Activated CD8-positive, alpha-beta memory T cell treated with anti-CD3 and anti-CD28 coated beads, Interleukin-2, amount 10 ng/mL, durations not matched to agents 7 days and 5 days (primary cell): ENCODE measurements around the gene CEP350. TPM values are rescaled to one million over a fixed set of nuclear protein-coding genes. Genes with fewer than 3 reads are reported as not detected.

Experiments used
- ATAC-seq: fragments of 150-1000 bp; cut with Tn5 transposase; one replicate; pipeline ENCODE4 v1.10.0; 2021; ENCODE audit warnings: moderate library complexity
- CTCF ChIA-PET: fragments of 350-600 bp; sonication (Branson Sonifier 250); formaldehyde crosslinking; loops from one replicate; lab custom pipeline; 2021; ENCODE audit warnings: antibody characterized with exemption; lab: Charles Lee
- DNase-seq: peaks from one replicate; pipeline ENCODE4 v3.0.0-alpha.2; 2020
- H3K27ac Mint-ChIP-seq: one replicate; pipeline ENCODE4 v1.8.0; 2021; ENCODE audit warnings: mild to moderate bottlenecking, mixed read lengths
- H3K27me3 Mint-ChIP-seq: one replicate; pipeline ENCODE4 v1.8.0; 2021; ENCODE audit warnings: mixed read lengths
- H3K36me3 Mint-ChIP-seq: one replicate; pipeline ENCODE4 v1.8.0; 2021; ENCODE audit warnings: mild to moderate bottlenecking, mixed read lengths
- H3K4me1 Mint-ChIP-seq: one replicate; pipeline ENCODE4 v1.8.0; 2021; ENCODE audit warnings: mixed read lengths
- H3K4me3 Mint-ChIP-seq: one replicate; pipeline ENCODE4 v1.8.0; 2021; ENCODE audit warnings: mild to moderate bottlenecking, moderate library complexity, mixed read lengths
- H3K9me3 Mint-ChIP-seq: one replicate; pipeline ENCODE4 v1.8.0; 2022; ENCODE audit warnings: low read depth, mixed read lengths
- total RNA-seq, 2 experiments: library from RNA; stranded (reverse); gene quantifications; one replicate each; pipeline ENCODE4 v1.2.3, GENCODE V29; 2021

CEP350 gene
- total RNA-seq, 2 experiments from 2014 or later = 50.7 to 61.7 TPM

DNA sequence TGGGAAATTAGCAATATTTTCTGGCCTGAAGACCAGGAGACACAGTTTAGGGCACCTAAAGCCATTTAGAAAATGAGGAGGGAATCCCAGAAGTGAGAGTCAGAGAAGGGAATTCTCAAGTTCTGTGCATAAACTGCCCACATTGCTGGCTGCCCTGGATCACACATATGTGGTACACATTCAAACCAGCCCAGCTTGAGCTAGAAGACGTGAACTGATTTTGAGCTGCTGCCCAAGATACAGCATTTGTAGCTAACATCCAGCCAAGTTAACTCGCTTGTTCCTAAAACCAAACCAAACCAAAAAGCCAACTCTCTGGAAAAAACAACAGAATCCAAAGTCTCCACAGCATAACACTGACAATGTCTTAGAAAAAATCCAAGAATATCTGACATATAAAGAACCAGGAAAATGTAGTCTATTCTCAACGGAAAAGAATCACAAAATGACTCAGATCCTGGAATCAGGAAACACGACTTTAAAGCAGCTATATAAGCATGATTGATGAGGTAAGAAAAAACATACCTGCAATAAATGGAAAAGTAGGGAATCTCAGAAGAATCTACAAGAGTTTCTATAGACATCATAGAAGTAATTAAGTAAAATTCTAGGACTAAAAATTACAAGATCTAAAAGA lies 181.8 kb downstream of the CEP350 start:
- Mint-ChIP-seq H3K27ac (no peak overlapping the region), H3K27me3 (peaks cover 27% of the 10 kb centered on the region), H3K9me3 (no peaks in the 10 kb centered on the region), H3K4me1 (peaks cover 6% of the 10 kb centered on the region), H3K4me3 (no peak overlapping the region), H3K36me3 (no peaks in the 10 kb centered on the region)
- no peak for ATAC-seq
- CTCF ChIA-PET = interaction anchor here (1.1 to 1.3 kb wide), 2 partner anchors 9 to 26 kb away, joined by 3 to 5 read pairs; no protein-coding TSS in a partner anchor
- DNase-seq = no peak

DNA sequence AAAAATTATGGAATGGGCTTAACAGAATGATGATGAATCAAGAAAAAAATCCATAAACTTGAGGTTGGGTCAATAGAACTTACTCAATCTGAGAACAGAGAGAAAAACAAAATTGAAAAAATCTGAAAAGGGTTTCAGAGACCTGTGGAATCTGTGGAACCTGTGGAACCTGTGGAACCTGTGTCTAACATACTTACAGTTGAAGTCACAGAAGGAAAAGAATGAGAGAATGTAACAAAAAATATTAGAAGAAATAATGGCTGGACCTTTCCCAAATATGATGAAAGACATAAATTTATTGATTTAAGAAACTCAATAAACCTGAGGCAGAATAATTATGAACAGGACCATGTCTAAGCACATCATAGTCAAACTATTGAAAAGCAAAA lies 182.4 kb downstream of the CEP350 start:
- CTCF ChIA-PET = interaction anchor here (1.3 kb wide), 1 partner anchor 8 kb away, joined by 5 read pairs; no protein-coding TSS in a partner anchor
- peaks cover under 1% of the 10 kb centered on the region for H3K4me1 Mint-ChIP-seq
- H3K27ac Mint-ChIP-seq = no peak overlapping the region

DNA sequence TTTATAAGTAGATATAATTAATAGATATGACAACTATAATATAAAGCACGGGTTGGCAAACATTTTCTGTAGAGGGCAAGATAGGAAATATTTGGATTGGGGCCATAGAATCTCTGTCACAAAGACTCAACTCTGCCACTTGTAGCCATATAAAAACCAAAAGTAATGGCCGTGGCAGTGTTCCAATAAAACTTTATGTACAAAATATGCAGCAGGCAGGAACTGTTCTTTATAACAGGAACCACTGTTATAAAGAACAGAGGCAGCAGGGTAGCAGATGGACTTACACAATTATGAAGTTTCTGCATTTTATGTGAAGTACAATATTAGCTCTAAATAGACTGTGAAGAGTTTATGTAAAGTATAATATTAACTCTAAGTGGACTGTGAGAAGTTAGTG lies 183.2 kb downstream of the CEP350 start:
- CTCF ChIA-PET = no interaction called here
- Mint-ChIP-seq H3K27ac (no peak overlapping the region), H3K27me3 (peaks cover 27% of the 10 kb centered on the region), H3K4me1 (no peaks in the 10 kb centered on the region), H3K36me3 (no peaks in the 10 kb centered on the region), H3K4me3 (no peak overlapping the region), H3K9me3 (no peaks in the 10 kb centered on the region)
- DNase-seq (no peak), ATAC-seq (no peak)

More for the DNA sequence above, 182.4 kb downstream of the CEP350 start:
- no peak overlapping the region for H3K4me3 Mint-ChIP-seq
- H3K36me3 Mint-ChIP-seq = no peaks in the 10 kb centered on the region
- H3K27me3 Mint-ChIP-seq = peaks cover 28% of the 10 kb centered on the region
- no peaks in the 10 kb centered on the region for H3K9me3 Mint-ChIP-seq
- DNase-seq = no peak
- ATAC-seq = no peak

DNA sequence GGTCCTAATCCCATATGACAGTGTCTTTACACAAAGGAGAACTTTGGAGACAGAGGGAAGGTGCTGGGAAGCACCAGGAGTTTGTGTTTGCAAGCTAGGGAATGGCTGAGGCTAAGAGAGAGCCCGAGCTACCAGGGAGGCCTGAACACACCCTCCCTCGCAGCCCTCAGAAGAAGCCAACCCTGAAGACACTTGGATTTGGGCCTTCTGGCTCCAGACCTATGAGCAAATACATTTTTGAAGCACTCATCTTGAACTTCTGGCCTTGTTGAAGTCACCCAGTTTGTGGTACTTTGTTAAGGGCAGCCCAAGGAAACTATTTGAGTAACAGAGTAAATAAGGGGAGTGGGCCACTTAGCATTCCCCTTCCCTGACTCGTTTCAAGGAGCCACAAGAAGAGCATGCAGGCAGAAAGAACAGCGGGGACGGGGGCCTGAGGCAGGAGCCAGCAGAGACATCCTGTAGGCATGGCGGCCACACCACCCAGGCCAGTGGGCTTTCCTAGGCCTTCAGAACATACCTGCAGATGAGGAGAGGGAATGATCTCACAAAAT lies 186.8 kb downstream of the CEP350 start:
- CTCF ChIA-PET = no interaction called here
- Mint-ChIP-seq H3K4me3 (no peak overlapping the region), H3K27me3 (peaks cover 15% of the 10 kb centered on the region), H3K9me3 (no peaks in the 10 kb centered on the region), H3K27ac (no peak overlapping the region), H3K36me3 (no peaks in the 10 kb centered on the region), H3K4me1 (no peaks in the 10 kb centered on the region)
- no peak for DNase-seq
- ATAC-seq = no peak

DNA sequence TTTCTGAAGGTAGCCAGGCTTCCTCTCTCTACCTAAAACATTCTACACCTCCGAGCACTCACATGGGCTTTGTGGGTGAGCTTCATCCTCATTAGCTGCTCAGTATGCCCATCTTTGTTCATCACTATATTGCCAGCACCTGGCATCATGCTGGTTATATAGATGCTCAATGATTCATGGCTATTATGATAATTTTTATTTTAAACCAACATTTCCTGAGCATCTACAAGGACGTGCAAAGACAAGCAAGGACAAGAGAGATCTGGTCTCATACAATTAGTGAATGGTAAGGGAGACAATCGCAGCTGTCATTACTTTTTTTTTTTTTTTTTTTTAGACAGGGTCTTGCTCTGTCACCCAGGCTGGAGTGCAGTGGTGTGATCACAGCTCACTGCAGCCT lies 188.7 kb downstream of the CEP350 start:
- CTCF ChIA-PET = no interaction called here
- Mint-ChIP-seq H3K4me3 (no peak overlapping the region), H3K4me1 (no peaks in the 10 kb centered on the region), H3K27ac (no peak overlapping the region), H3K9me3 (no peaks in the 10 kb centered on the region), H3K27me3 (peaks cover 4% of the 10 kb centered on the region), H3K36me3 (no peaks in the 10 kb centered on the region)
- no peak for DNase-seq
- ATAC-seq = no peak

DNA sequence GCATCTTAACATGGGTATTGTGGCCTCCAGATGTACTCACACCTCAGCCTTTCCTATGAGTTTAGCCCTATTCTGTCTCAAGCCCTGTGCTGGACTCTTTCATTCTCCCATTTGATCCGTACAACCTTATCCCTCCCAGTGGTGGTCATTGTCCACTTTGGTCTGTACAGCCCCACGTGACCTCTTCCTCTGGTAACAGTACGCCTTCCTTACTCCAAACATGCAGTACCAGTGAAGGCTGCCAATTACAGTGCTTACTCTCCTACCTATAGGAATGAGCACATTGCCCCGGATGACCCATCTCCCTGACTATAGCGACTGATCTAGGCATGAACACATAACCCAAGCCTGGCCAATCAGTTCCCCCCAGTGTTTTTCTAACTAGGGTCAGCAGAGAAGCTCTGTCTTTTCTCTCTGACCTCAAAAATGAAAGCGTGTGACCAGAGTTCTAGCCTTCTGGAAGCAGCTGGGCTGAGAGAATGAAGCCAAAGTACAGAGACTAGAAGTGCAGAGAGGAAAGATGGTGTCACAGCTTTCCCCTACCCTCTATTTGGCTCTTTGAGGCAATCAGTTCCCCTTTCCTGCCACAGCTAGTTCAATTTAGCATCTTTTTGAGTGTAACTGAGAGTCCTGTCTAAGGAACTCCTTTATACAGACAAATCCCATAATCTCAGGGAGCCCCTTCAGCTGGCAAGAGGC lies 190.2 kb downstream of the CEP350 start:
- no peaks in the 10 kb centered on the region for H3K9me3 Mint-ChIP-seq
- ATAC-seq (no peak), DNase-seq (no peak)
- no peak overlapping the region for H3K4me3 Mint-ChIP-seq
- peaks cover 4% of the 10 kb centered on the region for H3K27me3 Mint-ChIP-seq
- H3K36me3 Mint-ChIP-seq = no peaks in the 10 kb centered on the region
- H3K27ac Mint-ChIP-seq = no peak overlapping the region
- CTCF ChIA-PET = interaction anchor here (1.2 to 1.8 kb wide), 3 partner anchors 9 to 276 kb away, joined by 3 to 5 read pairs (median 5); no protein-coding TSS in a partner anchor
- no peaks in the 10 kb centered on the region for H3K4me1 Mint-ChIP-seq

DNA sequence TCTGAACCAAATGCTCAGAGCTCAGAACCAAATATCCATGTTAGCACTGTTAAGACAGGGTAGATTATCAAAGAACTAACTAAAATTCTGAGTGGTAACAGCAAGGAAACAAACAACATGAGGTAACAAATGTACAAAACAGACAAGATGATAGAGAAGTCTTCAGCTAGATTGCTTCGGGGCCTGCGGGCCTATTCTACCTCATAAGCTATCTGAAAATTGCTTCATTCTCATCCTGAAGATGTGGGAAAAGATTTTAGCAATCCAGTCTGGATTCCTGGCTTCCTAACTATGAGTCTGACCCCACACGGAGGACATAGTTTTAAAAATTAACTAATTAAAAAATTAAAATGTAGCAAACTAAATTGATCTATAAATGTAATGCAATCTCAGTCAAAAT lies 190.8 kb downstream of the CEP350 start:
- Mint-ChIP-seq H3K27ac (no peak overlapping the region), H3K4me1 (no peaks in the 10 kb centered on the region), H3K9me3 (no peaks in the 10 kb centered on the region), H3K27me3 (peaks cover 4% of the 10 kb centered on the region), H3K36me3 (no peaks in the 10 kb centered on the region), H3K4me3 (no peak overlapping the region)
- no peak for DNase-seq
- ATAC-seq = no peak
- CTCF ChIA-PET = interaction anchor here (0.6 to 1.8 kb wide), 4 partner anchors 9 to 1792 kb away, joined by 3 to 5 read pairs (median 4); no protein-coding TSS in a partner anchor

DNA sequence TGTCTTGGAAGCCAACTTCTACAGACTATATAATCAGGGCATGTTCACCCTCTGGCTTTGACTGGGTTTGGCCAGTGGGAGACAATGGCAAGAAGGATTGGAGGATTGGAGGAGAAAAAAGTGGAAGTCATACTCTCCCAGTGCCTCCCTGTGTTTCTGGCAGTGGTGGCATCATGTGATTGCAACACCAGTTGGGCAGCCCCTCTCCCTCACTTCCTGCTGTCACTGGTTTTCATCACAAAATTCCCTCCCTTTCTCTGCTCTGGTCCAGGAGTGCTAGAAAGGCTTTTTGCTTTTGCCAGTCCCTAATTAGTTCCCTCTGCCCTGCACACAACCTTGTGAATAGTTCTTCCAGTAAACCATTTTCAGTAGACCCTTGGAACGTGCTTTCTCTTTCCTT lies 196.4 kb downstream of the CEP350 start:
- ATAC-seq (no peak), DNase-seq (no peak)
- CTCF ChIA-PET = no interaction called here
- Mint-ChIP-seq H3K36me3 (no peaks in the 10 kb centered on the region), H3K27ac (no peak overlapping the region), H3K4me1 (peaks cover 18% of the 10 kb centered on the region), H3K27me3 (no peaks in the 10 kb centered on the region), H3K4me3 (no peak overlapping the region), H3K9me3 (no peaks in the 10 kb centered on the region)

DNA sequence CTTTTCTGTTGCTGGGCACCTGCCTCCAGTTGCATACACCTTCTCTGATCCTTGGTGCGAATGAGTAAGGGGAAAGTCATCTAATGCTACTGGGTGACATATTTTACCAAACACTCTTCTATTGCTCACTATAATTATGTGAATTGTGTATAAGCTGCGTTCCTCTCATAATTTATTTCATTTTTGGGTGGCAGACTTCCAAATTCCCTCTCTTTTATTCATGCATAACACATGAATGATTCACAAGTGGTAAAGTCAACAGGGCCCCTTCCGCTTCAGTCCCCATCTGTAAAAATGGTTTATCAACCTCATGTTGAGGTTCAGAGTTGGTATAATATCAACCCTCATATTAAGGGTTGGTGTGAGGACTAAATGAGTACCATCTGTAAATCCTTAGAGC lies 196.9 kb downstream of the CEP350 start:
- H3K27me3 Mint-ChIP-seq = no peaks in the 10 kb centered on the region
- H3K4me3 Mint-ChIP-seq = no peak overlapping the region
- CTCF ChIA-PET = no interaction called here
- H3K9me3 Mint-ChIP-seq = no peaks in the 10 kb centered on the region
- peaks cover 22% of the 10 kb centered on the region for H3K4me1 Mint-ChIP-seq
- no peak for ATAC-seq
- no peak for DNase-seq
- H3K27ac Mint-ChIP-seq = no peak overlapping the region
- no peaks in the 10 kb centered on the region for H3K36me3 Mint-ChIP-seq

DNA sequence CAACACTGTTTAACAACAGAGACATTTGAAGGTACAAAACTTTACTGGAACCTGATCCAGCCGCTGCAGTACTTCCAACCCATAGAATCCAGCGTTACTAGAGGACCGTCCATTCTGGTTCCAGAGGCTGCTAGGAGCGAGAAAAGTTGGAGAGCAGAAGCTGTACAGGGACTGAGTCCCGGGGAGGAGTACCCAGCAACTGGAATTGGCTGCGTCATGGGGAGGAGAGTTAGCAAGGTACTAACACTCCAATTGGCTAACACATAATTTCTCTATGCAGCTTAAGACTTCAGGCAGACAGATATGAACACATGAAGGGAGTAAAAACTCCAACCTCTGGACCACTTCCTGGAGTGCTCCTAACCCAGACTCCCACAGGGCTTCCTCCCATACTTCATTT lies 198.0 kb downstream of the CEP350 start:
- Mint-ChIP-seq H3K27ac (no peak overlapping the region), H3K4me1 (peaks cover 24% of the 10 kb centered on the region), H3K27me3 (no peaks in the 10 kb centered on the region), H3K36me3 (no peaks in the 10 kb centered on the region), H3K9me3 (no peaks in the 10 kb centered on the region), H3K4me3 (no peak overlapping the region)
- ATAC-seq (no peak), DNase-seq (peak; percentile 37)
- CTCF ChIA-PET = interaction anchor here (1.5 kb wide), 1 partner anchor 26 kb away, joined by 5 read pairs; no protein-coding TSS in a partner anchor

DNA sequence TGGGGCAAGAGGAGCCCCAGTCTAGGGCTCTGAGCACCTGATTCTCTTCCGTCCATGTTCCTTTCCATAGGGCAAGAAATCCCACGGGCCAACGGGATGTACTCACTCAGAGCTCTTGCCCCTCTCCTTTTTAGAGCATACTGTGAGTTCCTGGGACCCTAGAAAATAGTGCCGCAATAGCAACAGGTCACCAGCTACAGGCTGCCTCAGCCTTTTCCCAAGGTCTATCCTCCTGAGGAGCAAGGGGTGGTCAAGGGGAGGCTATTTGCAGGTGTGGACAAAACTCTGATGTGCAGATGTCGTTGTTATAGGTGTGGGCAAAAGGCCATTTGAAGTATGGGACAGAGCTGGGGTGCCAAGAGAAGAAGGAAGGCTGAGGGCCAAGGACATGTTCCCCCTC lies 198.4 kb downstream of the CEP350 start:
- Mint-ChIP-seq H3K4me3 (peak overlapping the region; percentile 86), H3K4me1 (peaks cover 24% of the 10 kb centered on the region), H3K27ac (no peak overlapping the region), H3K9me3 (no peaks in the 10 kb centered on the region), H3K36me3 (no peaks in the 10 kb centered on the region), H3K27me3 (no peaks in the 10 kb centered on the region)
- no peak for ATAC-seq
- no peak for DNase-seq
- CTCF ChIA-PET = interaction anchor here (1.0 to 1.5 kb wide), 2 partner anchors 16 to 26 kb away, joined by 3 to 5 read pairs; no protein-coding TSS in a partner anchor

DNA sequence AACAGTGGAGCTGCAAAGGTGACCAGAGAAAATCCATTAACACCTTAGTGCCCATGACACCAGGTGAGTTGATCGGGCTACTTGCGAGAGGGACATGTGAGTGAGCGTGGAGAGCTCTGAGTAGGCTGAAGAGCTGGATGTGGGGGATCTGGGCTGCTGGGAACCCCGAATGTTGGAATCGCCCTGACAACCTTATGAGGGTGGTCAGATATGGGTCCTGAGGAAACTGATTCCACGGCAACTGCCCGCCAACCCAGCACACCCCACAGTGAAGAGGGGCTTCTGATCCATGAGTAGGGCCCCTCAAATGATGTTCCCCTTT lies 199.4 kb downstream of the CEP350 start:
- Mint-ChIP-seq H3K27ac (peak overlapping the region; percentile 89), H3K36me3 (no peaks in the 10 kb centered on the region), H3K4me3 (peak overlapping the region; percentile 86), H3K9me3 (no peaks in the 10 kb centered on the region), H3K27me3 (no peaks in the 10 kb centered on the region), H3K4me1 (peaks cover 24% of the 10 kb centered on the region)
- DNase-seq (no peak), ATAC-seq (no peak)
- CTCF ChIA-PET = interaction anchor here (1.0 to 1.5 kb wide), 2 partner anchors 15 to 25 kb away, joined by 3 to 5 read pairs; no protein-coding TSS in a partner anchor

DNA sequence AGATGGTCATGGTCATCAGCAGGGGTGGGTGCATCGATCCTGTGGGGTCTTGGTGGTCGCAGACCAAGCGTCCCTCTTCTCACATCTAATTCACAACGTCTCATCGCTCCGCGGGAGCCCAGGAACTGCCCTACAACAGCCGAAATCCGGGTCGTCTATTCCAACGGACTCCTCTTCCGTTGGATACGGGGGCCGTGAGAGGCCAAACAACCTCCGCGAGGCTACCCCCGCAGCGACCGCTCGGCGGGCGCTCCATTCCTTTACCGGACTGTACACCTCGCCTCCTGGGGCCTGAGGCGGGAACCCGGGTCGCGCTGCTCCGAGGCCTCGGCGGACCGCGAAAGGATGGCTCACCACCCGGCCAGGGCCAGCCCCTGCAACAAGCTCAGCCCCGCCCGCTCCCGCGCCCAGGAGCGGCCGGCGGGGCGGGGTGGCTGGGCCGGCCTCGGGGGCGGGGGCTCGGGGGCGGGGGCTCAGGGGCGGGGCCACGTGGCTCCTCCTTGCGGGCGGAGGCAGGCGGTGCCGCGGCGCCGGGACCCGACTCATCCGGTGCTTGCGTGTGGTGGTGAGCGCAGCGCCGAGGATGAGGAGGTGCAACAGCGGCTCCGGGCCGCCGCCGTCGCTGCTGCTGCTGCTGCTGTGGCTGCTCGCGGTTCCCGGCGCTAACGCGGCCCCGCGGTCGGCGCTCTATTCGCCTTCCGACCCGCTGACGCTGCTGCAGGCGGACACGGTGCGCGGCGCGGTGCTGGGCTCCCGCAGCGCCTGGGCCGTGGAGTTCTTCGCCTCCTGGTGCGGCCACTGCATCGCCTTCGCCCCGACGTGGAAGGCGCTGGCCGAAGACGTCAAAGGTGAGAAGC lies 199.9 kb downstream of the CEP350 start, which contains the start of gene QSOX1:
Gene QSOX1, plus strand, starts transcription at position 545 of the 857 bp plus-strand sequence. Its CDS starts 39 bp downstream, at position 584.
- DNase-seq (peak; percentile 92), ATAC-seq (peak; percentile 94)
- CTCF ChIA-PET = interaction anchor here (0.6 to 1.5 kb wide), 5 partner anchors 13 to 25 kb away, joined by 3 to 6 read pairs (median 3); no protein-coding TSS in a partner anchor
- Mint-ChIP-seq H3K4me1 (peaks cover 24% of the 10 kb centered on the region), H3K36me3 (no peaks in the 10 kb centered on the region), H3K4me3 (peak within 1 kb of the TSS; percentile 90), H3K27ac (peak within 1 kb of the TSS; percentile 89), H3K27me3 (no peaks in the 10 kb centered on the region), H3K9me3 (no peaks in the 10 kb centered on the region)
